HG02981 (cell line): Measurements from ENCODE around the gene CRYBB3.
"Not testable (repeated sequence)": the region's sequence is repeated elsewhere in the genome, so short reads cannot be mapped to it uniquely, and the experiment has no call there.

Experiments used
- ATAC-seq: cut with Tn5 transposase; IDR thresholded peaks from one replicate; pipeline ENCODE4 v1.9.1; 2021; ENCODE audit warnings: mild to moderate bottlenecking, moderate library complexity; ENCODE audit not compliant: unreplicated experiment

CRYBB3 gene

DNA sequence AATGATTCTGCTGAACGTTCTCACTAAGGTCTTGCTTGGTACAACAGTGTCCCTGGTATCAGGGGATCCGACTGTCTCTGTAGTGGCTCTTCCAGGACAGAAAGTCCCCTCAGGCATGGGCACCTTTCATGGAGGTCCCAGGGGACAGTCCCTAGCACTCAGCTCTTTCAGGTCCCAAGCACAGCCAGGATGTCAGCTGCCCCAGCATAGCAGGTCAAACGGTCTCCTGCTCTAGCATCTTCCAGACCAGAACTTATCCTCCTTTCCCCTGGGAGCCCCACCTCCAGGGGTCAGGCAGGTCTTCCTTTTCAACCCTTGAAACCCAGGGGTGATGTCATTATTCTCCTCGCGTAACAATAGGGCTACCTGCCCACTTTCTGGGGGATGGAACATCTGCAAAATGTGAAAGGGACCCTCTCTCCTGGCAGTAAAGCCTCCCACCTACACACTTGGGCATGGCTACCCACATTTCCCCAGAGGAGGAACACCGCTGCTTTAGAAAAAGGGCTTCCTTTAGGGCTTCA, 24.7 kb upstream of the CRYBB3 start:
- ATAC-seq: no peak

DNA sequence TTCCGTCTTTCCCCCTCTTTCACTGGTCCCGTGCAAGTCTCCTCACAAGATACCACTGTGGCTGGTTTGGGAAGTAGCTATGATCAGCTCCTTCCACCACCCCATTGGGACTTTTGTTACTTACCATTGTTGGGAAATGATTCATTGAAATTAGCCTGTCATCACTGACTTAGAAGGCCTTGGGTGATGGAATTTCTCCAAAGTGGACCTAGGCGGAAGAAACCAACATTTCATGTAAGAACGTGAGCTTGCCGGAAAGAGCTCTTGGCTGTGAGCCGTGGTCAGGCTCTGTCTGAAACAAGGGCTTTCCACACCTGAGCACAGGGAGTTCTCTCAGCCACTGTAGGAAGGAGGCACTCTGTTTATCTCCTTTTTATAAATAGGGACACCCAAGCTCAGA, 23.5 kb upstream of the CRYBB3 start:
- no peak for ATAC-seq

DNA sequence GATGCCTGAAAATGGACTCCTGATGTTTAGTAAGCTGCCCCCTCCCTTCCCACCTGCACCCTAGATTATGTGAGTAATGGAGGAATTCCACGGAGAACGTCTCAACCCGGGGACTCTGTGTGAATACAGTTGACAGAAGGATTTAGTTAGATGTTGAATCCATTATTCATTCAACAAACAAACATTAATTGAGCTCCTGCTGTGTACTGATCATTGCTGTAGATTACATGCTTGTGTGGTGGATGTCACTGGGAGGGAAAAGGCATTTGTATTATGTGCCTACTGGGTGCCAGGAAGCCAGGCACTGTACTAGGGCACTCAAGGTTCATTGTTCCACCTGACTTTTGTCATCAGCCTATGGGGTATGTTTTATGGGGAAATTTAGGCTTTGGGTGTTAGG, 22.9 kb upstream of the CRYBB3 start:
- ATAC-seq: no peak

DNA sequence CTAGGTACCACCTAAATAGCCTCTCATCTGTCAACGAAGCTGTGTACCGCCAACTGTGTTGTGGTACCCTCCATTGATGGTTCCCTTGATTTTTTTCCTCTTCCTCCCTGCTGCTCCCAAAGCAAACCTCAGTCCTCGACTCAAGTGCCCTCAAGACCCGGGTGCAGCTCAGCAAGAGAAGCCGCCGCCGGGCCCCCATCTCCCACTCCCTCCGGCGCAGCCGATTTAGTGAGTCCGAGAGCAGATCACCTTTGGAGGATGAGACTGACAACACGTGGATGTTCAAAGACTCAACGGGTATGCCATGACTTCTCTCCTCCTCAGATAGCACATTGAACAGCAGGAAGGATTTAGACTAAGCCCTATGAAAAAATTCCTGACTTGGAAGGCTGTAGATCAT, 22.4 kb upstream of the CRYBB3 start:
- no peak for ATAC-seq

GRCh38 chr22:25177895-25178294, 21.8 kb upstream of the CRYBB3 start:
- ATAC-seq: no peak

DNA sequence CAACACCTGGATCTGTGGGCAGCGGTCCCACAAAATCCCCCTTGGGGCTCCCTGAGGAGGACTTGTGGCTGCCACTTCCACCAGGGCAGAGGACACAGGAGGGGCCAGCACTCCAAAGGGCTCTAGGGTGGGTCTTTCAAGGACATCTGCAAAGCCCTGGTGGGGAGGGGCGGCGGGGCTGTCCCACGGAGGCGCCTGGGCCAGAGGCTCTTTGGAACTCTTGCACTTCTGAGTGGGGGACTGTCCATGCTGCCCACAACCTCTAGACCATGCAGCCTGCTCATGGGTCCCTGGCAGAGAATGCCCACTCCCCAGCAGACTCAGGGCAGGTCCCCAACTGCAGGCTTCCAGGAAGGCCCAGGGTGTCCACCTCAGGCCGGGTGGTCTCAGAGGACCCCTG, 21.3 kb upstream of the CRYBB3 start:
- ATAC-seq: not testable (repeated sequence)

- ATAC-seq: not testable (repeated sequence)
Observed at GRCh38 chr22:25178869-25179631, 20.6 kb upstream of the CRYBB3 start.

DNA sequence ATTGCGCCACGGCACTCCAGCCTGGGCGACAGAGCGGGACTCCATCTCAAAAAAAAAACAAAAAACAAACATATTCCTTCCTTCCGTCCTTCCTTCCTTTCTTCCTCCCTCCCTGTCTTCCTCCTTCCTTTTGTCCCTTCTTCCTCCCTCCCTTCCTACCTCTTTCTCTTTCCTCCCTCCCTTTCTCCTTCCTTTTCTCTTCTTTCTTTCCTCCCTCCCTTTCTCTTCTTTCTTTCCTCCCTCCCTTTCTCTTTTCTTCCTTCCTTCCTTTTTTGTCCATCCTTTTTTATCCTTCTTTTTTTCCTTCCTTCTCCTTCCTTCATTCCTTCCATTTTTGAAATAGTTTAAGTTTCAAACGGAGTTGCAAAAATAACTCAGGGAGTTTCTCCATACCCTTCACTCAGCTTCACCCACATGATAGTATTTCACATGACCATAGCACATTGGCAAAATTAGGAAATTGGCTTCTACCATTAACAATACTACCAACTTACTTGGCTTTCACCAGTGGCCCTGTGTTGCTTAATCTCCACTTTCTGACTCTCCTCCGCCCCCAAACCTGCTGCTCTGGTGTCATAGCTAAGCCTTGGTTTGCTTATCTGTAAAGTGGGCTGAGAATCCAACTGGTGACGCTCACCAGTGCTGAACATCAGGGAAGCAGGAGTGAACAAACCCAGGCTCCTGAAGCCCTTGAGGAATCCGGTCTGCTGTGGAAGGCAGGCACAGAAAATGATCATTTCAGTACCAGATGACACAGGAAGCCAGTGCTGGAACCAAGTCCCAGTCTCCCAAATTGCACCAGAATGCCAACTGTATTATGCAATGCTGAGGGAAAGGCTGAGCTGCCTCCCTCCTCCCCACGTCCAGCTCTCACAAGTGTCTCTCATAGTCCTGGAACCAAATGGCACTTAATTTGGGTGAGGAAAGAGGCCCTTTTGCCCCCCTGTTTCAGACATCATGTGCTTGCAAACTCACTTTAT, 17.2 kb upstream of the CRYBB3 start:
- no peak for ATAC-seq

DNA sequence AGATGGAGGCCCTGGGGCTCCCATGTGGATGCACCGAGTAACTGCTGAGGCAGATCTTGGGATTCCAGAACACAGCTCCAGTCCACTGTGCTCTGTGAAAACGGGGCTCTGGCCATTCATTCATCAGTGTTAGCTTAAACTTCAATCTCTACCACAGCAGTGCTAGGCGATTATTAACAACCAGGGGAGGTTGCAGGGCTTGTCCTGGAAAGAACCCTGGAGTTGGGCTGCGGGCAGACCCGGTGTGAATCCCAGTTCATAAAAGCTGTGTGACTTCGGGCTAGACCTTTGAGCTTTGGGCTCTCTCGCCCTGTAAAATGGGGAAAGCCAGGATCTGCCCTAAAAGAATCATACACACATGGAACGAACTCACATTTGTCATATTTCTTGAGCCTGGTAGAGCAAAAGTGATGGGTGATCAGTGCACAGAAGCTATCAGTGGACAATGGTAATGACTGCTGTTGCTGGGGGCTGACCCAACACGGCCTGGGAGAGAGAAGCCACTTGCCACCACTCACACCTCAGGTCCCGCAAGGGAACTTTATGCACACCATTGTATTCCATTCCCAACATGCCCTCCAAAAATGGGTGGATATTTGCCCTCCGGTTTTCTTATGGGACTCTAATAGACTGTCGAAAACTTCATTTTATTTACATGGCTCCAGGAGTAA, 15.6 kb upstream of the CRYBB3 start:
- ATAC-seq: no peak

DNA sequence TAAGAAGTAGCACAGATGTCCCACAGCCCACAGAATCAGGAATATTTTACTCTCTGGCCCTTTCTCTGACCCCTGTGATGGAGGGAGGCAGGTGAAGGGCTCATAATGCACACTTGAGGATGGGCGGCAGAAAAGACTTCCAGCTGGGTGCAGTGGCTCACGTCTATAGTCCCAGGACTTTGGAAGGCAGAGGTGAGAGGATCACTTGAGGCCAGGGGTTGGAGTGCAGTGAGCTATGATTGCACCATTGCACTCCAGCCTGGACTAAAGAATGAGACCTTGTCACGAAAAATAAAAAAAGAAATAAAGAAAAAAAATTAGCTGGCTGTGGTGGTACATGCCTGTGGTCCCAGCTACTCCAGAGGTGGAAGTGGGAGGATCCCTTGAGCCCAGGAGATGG, 13.5 kb upstream of the CRYBB3 start:
- no peak for ATAC-seq

DNA sequence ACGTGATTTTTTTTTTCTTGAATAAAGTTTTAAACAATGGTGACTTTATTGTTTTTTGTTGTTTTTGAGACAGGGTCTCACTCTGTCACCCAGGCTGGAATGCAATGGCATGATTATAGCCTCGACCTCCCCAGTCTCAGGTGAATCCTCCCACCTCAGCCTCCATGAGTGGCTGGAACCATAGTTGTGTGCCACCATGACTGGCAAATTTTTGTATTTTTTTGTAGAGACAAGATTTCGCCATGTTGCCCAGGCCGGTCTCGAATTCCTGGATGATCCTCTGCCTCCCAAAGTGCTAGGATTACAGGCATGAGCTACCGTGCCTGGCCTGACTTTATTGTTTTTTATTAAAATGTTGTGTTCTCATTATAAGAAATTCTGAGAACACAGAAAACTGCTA, 12.2 kb upstream of the CRYBB3 start:
- ATAC-seq: no peak

DNA sequence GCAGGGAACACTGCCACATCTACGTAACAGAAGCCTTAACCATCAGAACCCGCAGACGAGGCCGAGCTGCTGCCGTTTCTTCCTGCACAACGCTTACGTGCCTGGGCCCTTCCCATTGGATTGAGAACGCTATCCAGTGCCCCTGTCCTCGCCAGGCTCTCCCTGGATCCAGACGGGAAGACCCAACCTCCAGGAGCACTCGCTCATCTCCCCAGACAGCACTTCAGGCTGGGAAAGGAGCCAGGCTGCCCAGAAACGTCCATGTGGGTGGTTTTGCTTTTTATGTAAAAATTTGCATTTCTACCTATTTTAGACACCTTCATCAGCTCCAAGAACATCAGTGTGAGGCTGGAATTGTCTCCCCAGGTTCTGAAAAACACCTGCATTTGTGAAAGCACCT, 7.3 kb upstream of the CRYBB3 start:
- ATAC-seq: no peak

DNA sequence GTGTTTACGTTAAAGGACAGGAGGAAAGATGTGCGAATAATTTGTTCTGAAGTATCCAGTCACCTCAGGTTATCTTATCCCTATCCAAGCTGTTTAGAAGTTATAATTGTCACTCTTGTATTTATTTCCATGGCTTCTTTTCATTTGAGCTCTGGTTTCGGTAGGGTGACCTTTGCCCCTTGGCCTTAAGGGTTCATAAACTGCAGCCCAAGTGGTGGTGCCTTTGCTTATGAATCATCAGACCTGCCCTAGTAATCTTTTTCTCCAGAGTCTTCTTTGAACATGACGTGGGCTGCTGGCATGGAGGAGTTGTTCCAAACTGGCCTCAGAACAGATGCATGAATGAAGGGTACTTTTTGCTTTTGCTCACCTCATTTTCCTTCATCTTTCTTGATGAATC, 6.5 kb upstream of the CRYBB3 start:
- no peak for ATAC-seq

- ATAC-seq: no peak
Observed at GRCh38 chr22:25193548-25193947, 6.1 kb upstream of the CRYBB3 start.

- no peak for ATAC-seq
Observed at GRCh38 chr22:25196326-25196725, 3.3 kb upstream of the CRYBB3 start.

DNA sequence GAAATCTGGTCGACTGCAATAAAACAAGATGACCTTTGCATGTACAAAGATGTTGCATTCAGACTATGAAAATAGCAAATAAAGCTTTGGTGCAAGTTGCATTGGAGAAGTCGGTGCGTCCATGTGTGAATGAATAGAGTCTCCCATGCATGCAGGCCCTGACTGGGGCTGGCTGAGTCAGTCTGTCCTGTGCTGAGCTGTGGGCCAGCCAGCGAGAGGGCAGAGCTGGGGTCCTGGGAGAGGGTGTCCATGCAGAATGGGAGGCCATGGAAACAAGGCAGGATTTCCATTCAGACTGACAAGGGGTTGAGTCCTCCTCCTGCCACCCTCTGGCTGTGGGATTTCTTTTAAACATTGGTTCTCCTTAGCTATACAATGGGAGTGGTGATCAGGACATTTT, 2.3 kb upstream of the CRYBB3 start:
- ATAC-seq: no peak

- ATAC-seq: no peak
Observed at GRCh38 chr22:25200967-25201366, 1.3 kb downstream of the CRYBB3 start.

DNA sequence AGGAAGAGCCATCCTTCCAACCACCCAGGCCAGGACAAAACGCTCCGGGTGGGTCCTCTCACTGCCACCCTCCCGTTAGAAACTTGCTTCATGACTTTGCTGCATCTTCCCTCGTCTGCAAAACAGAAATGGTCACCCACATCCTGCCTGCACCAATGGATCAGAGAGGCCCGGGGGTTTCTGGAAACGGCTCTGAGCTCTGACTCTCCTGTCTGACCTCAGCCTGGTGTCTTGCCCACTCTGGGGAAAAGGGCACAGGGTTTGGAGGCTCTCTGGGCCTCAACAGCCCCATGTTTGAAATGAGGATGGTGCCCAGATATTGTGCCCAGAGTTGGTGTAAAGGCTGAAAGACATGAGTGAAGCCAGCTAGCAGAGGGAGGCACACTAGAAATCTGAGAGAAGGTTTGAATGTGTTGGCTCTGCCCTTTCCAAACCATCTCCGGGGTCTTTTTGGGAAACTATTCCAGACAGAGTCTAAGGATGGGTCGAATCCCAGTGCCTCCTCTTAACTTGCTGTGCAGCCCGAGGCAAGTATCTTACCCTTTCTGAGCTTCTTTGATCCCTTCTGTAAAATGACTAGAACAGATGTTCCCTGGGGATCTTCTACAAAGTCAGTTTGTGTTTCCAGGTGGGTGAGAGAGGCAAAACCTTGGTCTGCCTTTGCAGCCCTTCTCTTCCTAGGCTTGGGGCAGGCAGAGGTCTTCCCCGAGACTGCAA, 2.1 kb downstream of the CRYBB3 start:
- no peak for ATAC-seq

- ATAC-seq: no peak
Observed at GRCh38 chr22:25202290-25202921, 2.7 kb downstream of the CRYBB3 start.

DNA sequence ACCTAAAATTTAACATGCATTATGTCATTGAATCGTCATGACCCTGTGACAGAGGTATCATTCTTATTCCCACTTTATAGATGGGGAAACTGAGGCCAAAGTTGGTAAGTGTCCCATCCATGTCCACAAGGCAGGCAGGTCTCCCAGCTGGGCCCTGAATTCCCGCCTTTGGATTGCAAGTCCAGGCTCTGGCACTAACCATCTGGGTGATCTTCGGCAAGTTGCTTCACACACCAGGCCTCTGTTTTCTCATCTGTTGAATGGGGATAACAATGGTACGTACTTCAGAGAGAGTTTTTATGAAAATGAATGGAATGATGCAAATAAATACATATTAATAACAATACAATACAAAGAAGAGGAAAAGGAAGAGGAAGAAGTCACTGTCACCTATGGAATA, 3.4 kb downstream of the CRYBB3 start:
- ATAC-seq: no peak
